HG02678 (cell line): ENCODE results near the gene GABRG3.

Source experiments
- ATAC-seq: cut with Tn5 transposase; IDR thresholded peaks from one replicate; pipeline ENCODE4 v1.9.1; 2021; ENCODE audit warnings: mild to moderate bottlenecking, moderate library complexity; ENCODE audit not compliant: unreplicated experiment

The GABRG3 gene

GRCh38 chr15:27059610-27060202, 88.7 kb downstream of the GABRG3 start:
- ATAC-seq, result no peak

DNA sequence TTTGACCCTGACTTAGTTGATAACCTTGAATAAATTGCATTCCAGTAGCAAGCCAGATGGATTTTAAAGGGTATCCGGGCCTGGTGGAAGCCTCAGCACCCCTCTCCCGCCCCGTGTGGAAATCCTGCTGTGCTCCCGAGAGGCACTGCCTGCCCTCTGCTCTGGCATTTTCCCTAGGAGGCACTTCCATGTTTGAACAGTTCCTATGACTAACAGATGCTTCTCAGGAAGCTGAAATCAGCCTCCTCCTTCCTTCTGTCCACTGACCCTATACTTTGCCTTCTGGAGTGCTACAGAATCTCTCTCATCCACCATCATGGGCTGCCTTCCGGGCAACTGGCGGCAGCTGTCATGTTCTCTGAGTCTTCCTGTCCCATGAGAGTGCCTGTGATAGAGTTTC, 90.8 kb downstream of the GABRG3 start:
- ATAC-seq, result no peak

DNA sequence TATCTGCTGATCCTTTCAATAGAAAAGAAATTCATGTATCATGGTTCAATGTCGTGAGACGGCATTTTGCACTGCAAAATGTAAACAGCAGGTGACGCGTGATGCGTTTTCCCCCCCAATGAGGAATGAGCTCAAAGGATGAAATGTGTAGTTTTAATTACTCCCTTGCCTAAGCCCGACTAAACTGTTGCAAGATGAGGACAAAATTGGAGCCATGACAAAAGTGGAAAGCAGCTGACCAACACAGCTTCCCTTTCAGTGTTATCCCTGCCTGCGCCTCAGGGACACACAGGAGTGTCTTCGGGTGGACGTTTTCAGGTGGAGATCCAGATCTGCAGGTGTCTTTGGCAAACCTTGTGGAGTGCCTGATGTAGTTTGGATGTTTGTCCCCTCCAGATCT, 92.0 kb downstream of the GABRG3 start:
- ATAC-seq, result no peak

DNA sequence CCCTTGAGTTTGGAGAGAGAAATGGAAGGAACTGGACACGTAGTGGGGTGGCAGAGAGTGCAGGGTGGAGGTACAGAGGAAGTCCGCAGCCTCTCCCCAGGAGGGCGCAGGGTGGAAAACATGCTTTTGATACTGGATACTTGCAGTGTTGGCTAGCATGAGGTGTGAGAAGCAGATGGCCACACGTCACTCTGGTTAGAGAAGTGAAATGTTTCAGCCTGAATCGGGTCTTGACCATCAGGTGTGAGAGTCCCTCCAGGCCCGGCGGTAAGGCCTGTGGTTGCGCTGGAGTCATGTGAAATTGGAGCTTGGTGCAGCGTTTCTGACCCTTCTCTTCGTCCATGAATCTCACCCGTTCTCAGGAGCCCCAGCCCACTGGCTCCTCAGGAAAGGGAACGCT, 93.1 kb downstream of the GABRG3 start:
- ATAC-seq, result no peak

GRCh38 chr15:27065151-27065550, 94.2 kb downstream of the GABRG3 start:
- ATAC-seq, result no peak

GRCh38 chr15:27065785-27066184, 94.8 kb downstream of the GABRG3 start:
- ATAC-seq, result no peak

DNA sequence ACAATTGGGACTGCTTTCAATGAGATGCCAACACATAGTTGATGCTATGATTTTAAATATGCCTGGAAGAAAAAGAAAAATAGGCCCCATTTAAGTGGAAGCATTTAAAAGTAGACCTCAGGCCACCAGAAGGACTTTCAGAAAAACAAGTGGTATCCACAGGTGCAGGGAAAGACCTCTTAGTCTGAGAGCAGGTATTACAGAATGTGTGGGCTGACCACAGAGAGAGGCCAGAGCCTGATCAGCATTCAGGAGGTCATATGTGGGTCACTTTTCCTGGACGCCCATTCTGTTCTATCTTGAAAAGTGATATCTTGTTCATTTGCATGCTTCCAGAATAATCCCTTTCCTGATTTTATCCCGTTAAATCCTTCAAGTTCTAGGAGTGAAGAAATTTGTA, 95.5 kb downstream of the GABRG3 start:
- no peak for ATAC-seq

- ATAC-seq, result no peak
These were observed 96.2 kb downstream of the GABRG3 start for GRCh38 chr15:27067175-27067574.

GRCh38 chr15:27070841-27071240, 99.9 kb downstream of the GABRG3 start:
- ATAC-seq, result no peak

DNA sequence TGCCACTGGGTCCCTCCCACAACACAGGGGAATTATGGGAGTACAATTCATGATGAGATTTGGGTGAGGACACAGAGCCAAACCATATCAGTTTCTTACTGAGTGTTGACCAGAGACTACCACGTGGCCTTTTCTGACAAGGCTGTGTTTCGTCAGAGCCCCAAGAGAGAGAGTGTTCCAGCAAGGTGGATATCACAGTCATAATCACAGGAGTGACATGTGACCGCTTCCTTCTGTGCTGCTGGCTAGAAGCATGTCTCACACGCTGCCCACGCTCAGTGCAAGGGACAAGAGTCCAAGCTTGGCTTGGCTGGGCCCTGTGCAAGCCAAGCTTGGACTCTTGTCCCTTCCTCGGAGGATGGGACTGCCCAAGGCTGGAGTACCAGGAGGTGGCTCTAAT, 103.2 kb downstream of the GABRG3 start:
- ATAC-seq, result no peak

- ATAC-seq, result no peak
These were observed 106.8 kb downstream of the GABRG3 start for GRCh38 chr15:27077790-27078189.

GRCh38 chr15:27081676-27082418, 110.9 kb downstream of the GABRG3 start:
- no peak for ATAC-seq

DNA sequence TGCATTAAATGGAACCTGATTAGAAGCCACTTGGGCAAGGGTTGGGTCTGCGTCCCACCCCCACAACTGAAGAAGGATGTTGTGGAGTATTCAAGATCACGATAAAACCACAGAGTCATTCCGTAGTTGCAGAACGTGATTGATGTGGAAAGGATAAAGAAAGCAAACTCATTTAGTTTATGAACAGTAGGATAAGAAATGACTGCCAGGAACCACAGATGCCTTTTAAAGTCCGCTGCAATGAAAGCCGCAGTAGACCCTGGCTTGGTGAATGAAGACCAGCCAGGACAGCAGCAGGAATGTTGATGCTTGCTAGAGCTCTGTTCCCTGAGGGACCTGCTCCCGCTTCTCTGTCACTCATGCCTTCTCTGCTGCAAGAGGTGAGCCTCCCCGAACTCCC, 111.5 kb downstream of the GABRG3 start:
- ATAC-seq, result no peak

GRCh38 chr15:27084844-27085243, 113.9 kb downstream of the GABRG3 start:
- ATAC-seq, result no peak

DNA sequence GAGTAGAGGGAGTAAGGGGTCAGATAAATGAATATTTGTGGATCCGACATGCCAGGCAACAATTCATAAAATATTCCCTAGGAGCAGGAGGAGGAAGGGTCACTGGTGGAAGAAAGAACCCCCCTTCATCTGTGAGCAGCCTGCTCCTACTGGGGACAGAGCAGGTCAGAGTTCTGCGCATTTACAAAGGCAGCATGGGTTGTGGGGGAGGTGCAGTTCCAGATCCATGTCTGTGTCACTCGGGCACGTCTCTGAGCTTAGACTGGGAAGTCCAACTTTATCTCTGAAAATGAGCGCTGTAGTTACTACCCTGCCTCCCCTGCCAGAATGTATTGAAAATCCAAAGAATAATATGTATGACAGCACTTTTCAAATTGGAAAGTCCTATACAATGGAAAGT, 115.2 kb downstream of the GABRG3 start:
- no peak for ATAC-seq

DNA sequence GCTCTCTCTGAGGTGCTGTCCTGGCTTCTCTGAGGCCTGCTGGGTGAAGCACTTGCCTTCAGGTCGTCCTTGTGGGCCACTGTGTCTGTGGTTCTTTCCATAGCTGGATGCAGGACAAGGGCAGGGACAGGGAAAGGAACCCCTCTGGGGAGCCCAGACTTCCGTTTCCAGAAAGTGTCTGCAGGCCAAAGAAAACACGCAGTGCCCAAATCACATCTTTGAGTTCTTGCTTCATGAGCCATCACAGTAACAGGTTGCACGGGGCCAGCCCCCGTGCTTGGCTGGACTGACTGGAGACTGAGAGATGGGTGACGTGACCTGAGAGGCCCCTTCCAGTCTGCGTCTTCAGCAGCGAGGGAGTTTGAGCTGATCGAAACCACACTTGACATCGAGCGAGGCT, 115.8 kb downstream of the GABRG3 start:
- ATAC-seq, result no peak

GRCh38 chr15:27087651-27088583, 116.9 kb downstream of the GABRG3 start:
- no peak for ATAC-seq

DNA sequence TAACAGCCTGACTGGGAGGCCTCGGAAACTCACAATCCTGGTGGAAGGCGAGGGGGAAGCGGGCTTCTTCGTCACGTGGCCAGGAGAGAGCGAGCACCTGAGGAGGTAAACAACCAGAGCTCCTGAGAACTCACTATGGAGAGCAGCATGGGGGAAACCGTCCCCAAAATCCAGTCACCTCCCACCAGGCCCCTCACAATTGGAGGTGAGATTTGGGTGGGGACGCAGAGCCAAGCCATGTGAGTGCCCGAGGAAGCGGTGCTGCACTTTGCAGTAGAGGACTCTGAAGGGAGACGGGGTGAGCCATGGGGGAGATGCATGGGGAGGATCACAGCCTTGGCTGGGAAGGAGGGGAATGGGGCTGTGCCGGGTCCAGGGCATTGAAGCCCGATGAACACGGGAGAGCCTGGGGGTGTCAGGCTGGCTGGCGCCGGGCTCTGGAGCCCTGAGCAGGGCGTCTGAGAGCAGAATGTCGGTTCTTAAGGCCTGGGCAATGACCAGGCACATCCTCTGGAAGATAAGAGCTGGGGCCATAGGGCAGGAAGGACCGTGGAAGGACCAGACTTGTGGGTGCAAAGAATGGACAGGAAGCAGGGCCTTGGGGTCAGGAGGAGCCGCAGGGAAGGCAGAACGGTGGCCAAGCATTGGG, 117.7 kb downstream of the GABRG3 start:
- no peak for ATAC-seq

DNA sequence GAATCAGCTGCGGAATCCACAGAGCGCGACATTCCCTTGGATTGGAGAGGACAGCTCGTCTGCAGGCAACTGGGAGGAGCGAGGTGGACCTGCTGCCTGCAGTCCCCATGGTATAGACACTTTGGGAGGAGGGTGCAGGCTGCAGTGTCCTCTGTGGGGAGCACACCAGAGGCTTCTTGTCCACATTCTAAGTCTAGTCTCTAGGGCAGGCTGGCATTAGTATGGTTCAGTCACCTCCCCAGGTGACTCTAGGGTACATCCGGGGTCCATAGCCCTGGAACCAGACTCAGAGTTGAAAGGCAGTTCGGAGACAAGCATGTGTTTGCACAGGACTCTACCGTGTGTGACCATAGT, 118.2 kb downstream of the GABRG3 start:
- ATAC-seq, result no peak

DNA sequence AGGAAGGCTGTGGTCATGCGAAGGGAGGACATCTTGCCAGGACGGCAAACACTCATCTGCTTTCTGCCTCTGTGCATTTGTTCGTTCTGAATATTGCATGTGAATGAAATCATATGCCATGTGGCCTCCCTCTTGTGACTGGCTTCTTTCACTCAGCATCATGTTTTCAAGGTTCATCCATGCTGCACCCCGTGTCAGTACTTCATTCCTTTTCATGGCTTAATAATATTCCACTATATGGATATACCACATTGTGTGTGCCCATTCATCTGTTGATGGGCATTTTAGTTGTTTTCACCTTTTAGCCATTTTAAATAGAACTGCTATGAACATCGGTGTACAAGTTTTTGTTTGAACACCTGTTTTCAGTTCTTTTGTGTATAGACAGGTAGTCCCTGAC, 118.7 kb downstream of the GABRG3 start:
- no peak for ATAC-seq

- no peak for ATAC-seq
These were observed 120.4 kb downstream of the GABRG3 start for GRCh38 chr15:27091270-27091940.
